Mesenchymal stem cell (in vitro differentiated cells and primary cell): ENCODE data around the gene MAP3K4.
A peak's percentile ranks its signal among the peaks of the same experiment; 100 is the strongest.

ENCODE experiments used
- DNase-seq: peaks from one replicate; pipeline ENCODE4 v3.0.0-alpha.2; 2013
- H2AFZ ChIP-seq: one replicate; pipeline ENCODE4 v1.6.1; 2013; ENCODE audit warnings: low read depth, mild to moderate bottlenecking, control low read depth, inconsistent platforms, low read length, moderate library complexity
- H2AK5ac ChIP-seq: 2 replicates; pipeline ENCODE4 v1.6.1; 2013; ENCODE audit warnings: low read length, moderate library complexity, mild to moderate bottlenecking, inconsistent platforms; ENCODE audit not compliant: severe bottlenecking
- H2BK120ac ChIP-seq: one replicate; pipeline ENCODE4 v1.6.1; 2013; ENCODE audit warnings: low read depth, mild to moderate bottlenecking, inconsistent platforms, low read length, moderate library complexity
- H2BK12ac ChIP-seq, 2 experiments: one replicate each; pipeline ENCODE4 v1.6.1; 2013; ENCODE audit warnings: inconsistent platforms in 2 of 2, low read length in 2 of 2, mild to moderate bottlenecking in 2 of 2, moderate library complexity in 2 of 2, control low read depth in 1 of 2
- H2BK15ac ChIP-seq: one replicate; pipeline ENCODE4 v1.6.1; 2013; ENCODE audit warnings: mild to moderate bottlenecking, low read depth, inconsistent platforms; ENCODE audit not compliant: poor library complexity, severe bottlenecking
- H2BK5ac ChIP-seq: 2 replicates; pipeline ENCODE4 v1.6.1; 2013; ENCODE audit warnings: low read depth, mild to moderate bottlenecking, low read length, control low read depth, inconsistent platforms; ENCODE audit not compliant: poor library complexity, severe bottlenecking
- H3K14ac ChIP-seq, 2 experiments: one replicate each; pipeline ENCODE4 v1.6.1; 2013; ENCODE audit warnings: inconsistent platforms in 2 of 2, low read length in 2 of 2, control low read depth in 1 of 2, mild to moderate bottlenecking in 1 of 2, moderate library complexity in 1 of 2
- H3K18ac ChIP-seq, 2 experiments: one replicate each; pipeline ENCODE4 v1.6.1; 2013; ENCODE audit warnings: inconsistent platforms in 2 of 2, low read length in 2 of 2, control low read depth in 1 of 2, low read depth in 1 of 2, mild to moderate bottlenecking in 1 of 2
- H3K23ac ChIP-seq, 2 experiments: one replicate each; pipeline ENCODE4 v1.6.1; 2013; ENCODE audit warnings: inconsistent platforms in 2 of 2, low read length in 2 of 2, mild to moderate bottlenecking in 2 of 2, moderate library complexity in 2 of 2, control low read depth in 1 of 2
- H3K27ac ChIP-seq: 2 replicates; pipeline ENCODE4 v1.5.1; 2013; ENCODE audit warnings: mild to moderate bottlenecking, moderate library complexity, low read length, control low read depth, inconsistent platforms; ENCODE audit not compliant: poor library complexity, severe bottlenecking
- H3K27me3 ChIP-seq, 2 experiments: 2 replicates each; pipeline versions ENCODE4 v1.6.1 to v1.7.0; 2013; ENCODE audit warnings: low read length in 2 of 2, mild to moderate bottlenecking in 2 of 2, moderate library complexity in 2 of 2, control low read depth in 1 of 2, inconsistent platforms in 1 of 2; ENCODE audit not compliant: control insufficient read depth in 1 of 2, insufficient read depth in 1 of 2
- H3K36me3 ChIP-seq, 2 experiments: 2 replicates each; pipeline versions ENCODE4 v1.6.1 to v1.7.0; 2013; ENCODE audit warnings: low read length in 2 of 2, control low read depth in 1 of 2, inconsistent platforms in 1 of 2, low read depth in 1 of 2, mild to moderate bottlenecking in 1 of 2; ENCODE audit not compliant: insufficient read depth in 2 of 2, control insufficient read depth in 1 of 2
- H3K4ac ChIP-seq, 2 experiments: one replicate each; pipeline ENCODE4 v1.6.1; 2013; ENCODE audit warnings: inconsistent platforms in 2 of 2, low read length in 2 of 2, mild to moderate bottlenecking in 2 of 2, moderate library complexity in 2 of 2, control low read depth in 1 of 2, low read depth in 1 of 2
- H3K4me1 ChIP-seq: 2 replicates; pipeline ENCODE4 v1.6.1; 2013; ENCODE audit warnings: low read depth, low read length, control low read depth; ENCODE audit not compliant: control insufficient read depth, insufficient read depth
- H3K4me2 ChIP-seq: 2 replicates; pipeline ENCODE4 v1.6.1; 2013; ENCODE audit warnings: low read length, mild to moderate bottlenecking, inconsistent platforms; ENCODE audit not compliant: poor library complexity, severe bottlenecking
- H3K4me3 ChIP-seq, 2 experiments: 2 replicates each; pipeline versions ENCODE4 v1.5.1 to v1.7.0; 2013; ENCODE audit warnings: low read length in 2 of 2, mild to moderate bottlenecking in 2 of 2, control low read depth in 1 of 2, low read depth in 1 of 2; ENCODE audit not compliant: insufficient read depth in 1 of 2
- H3K79me1 ChIP-seq: replicated peaks from 2 replicates; pipeline ENCODE4 v1.6.1; 2013; ENCODE audit warnings: mild to moderate bottlenecking, control low read depth, low read length, inconsistent platforms; ENCODE audit not compliant: poor library complexity, severe bottlenecking
- H3K9ac ChIP-seq: 2 replicates; pipeline ENCODE4 v1.7.0; 2013; ENCODE audit warnings: mild to moderate bottlenecking, low read length, moderate library complexity
- H3K9me3 ChIP-seq: 2 replicates; pipeline ENCODE4 v1.7.0; 2013; ENCODE audit warnings: mild to moderate bottlenecking, low read length; ENCODE audit not compliant: control insufficient read depth
- H4K8ac ChIP-seq: one replicate; pipeline ENCODE4 v1.6.1; 2013; ENCODE audit warnings: inconsistent platforms, mild to moderate bottlenecking, low read length, moderate library complexity
- H4K91ac ChIP-seq: one replicate; pipeline ENCODE4 v1.6.1; 2013; ENCODE audit warnings: mild to moderate bottlenecking, low read length, inconsistent platforms
- WGBS: methylation state at CpG from one replicate; pipeline ENCODE4 v1.1.7; 2013; ENCODE audit warnings: mixed read lengths; 5-methylcytosine and 5-hydroxymethylcytosine counted together

Gene MAP3K4

DNA sequence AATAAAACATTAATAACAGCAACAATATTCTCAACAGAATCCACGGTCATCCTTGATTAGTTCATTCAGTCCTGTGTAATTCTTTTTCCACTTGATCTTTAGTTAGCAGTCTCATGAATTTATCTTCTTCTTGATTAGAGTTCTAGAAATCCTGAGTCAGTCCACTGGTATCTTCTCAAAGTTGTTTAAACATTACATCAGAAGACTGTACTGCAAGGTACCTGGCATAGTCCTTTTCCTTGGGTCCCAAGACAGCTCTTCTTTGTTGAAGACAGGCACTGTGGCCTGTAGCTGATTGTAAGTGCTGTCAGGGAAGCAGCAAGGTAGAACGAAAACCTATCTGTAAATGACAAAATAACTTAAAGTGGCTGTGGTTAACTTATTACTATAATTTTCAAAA is 11.8 kb downstream of the MAP3K4 start:
- WGBS = 100% methylated on average over 1 of the region's 2 CpGs

DNA sequence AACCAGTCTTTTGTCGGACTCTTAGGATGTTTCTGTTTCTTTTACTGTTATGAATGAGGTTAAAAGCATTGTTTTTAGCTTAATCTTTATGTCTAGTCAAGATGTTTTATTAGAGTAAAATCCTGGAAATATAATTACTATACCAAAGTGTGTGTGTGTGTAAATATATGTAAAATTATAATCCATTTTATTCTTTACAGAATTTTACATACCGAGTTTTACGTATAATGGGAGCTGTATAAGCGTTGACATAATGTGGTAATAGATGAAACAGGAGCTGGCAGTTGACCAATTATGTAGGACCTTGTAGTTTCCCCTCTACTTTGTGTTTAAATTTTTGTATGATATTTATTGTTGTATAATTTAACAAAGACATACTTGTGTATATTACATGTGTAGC is 16.7 kb downstream of the MAP3K4 start:
- no peak overlapping the region for H2BK15ac ChIP-seq
- H3K27ac ChIP-seq = no peak overlapping the region
- no peak overlapping the region for H2AK5ac ChIP-seq
- no peak overlapping the region for H3K23ac ChIP-seq
- no peak overlapping the region for H3K14ac ChIP-seq
- H2BK5ac ChIP-seq = no peak overlapping the region
- H3K9me3 ChIP-seq = no peaks in the 10 kb centered on the region
- H3K36me3 ChIP-seq = no peaks in the 10 kb centered on the region
- peaks cover 10% of the 10 kb centered on the region for H3K79me1 ChIP-seq
- H3K4me2 ChIP-seq = no peak overlapping the region
- H3K4ac ChIP-seq = no peak overlapping the region
- 100% methylated on average over 3 of the region's 4 CpGs for WGBS
- no peak for DNase-seq
- no peaks in the 10 kb centered on the region for H3K27me3 ChIP-seq
- no peak overlapping the region for H3K18ac ChIP-seq
- no peak overlapping the region for H3K4me3 ChIP-seq
- no peak overlapping the region for H2AFZ ChIP-seq
- no peak overlapping the region for H4K8ac ChIP-seq
- no peak overlapping the region for H4K91ac ChIP-seq
- H2BK12ac ChIP-seq = no peak overlapping the region
- H2BK120ac ChIP-seq = no peak overlapping the region
- H3K9ac ChIP-seq = no peak overlapping the region
- peaks cover 2% of the 10 kb centered on the region for H3K4me1 ChIP-seq

More for the DNA sequence above, 11.8 kb downstream of the MAP3K4 start:
- Histone ChIP-seq H3K27ac (no peak overlapping the region), H3K23ac (no peak overlapping the region), H3K14ac (no peak overlapping the region), H2BK15ac (no peak overlapping the region), H3K4me3 (no peak overlapping the region), H3K36me3 (no peaks in the 10 kb centered on the region), H4K91ac (no peak overlapping the region), H3K4me2 (no peak overlapping the region), H4K8ac (no peak overlapping the region), H3K9ac (no peak overlapping the region), H3K79me1 (peaks cover 12% of the 10 kb centered on the region), H2BK120ac (no peak overlapping the region), H3K27me3 (no peaks in the 10 kb centered on the region), H2AK5ac (no peak overlapping the region), H2BK5ac (no peak overlapping the region), H2BK12ac (no peak overlapping the region), H3K4ac (no peak overlapping the region), H3K18ac (no peak overlapping the region), H3K9me3 (no peaks in the 10 kb centered on the region), H3K4me1 (peaks cover 2% of the 10 kb centered on the region), H2AFZ (no peak overlapping the region)
- no peak for DNase-seq

GRCh38 chr6:161009991-161010390 is 18.4 kb downstream of the MAP3K4 start:
- H3K4me2 ChIP-seq = no peak overlapping the region

GRCh38 chr6:161010418-161010817 is 18.8 kb downstream of the MAP3K4 start:
- H3K36me3 ChIP-seq = peaks cover 0 to 3% of the 10 kb centered on the region in 2 experiments
- no peak overlapping the region for H2BK120ac ChIP-seq
- WGBS = no CpG with 5 or more reads among the region's 1 CpG

More at GRCh38 chr6:161009991-161010390, 18.4 kb downstream of the MAP3K4 start:
- WGBS = no CpG with 5 or more reads among the region's 3 CpGs
- Histone ChIP-seq H3K36me3 (no peaks in the 10 kb centered on the region), H3K9me3 (no peaks in the 10 kb centered on the region), H4K91ac (no peak overlapping the region), H3K14ac (no peak overlapping the region), H3K4me3 (no peak overlapping the region), H4K8ac (no peak overlapping the region), H2BK15ac (no peak overlapping the region), H3K27ac (no peak overlapping the region), H2BK120ac (no peak overlapping the region), H3K27me3 (no peaks in the 10 kb centered on the region), H2BK5ac (no peak overlapping the region), H3K4me1 (peaks cover 2% of the 10 kb centered on the region), H2AFZ (no peak overlapping the region), H3K4ac (no peak overlapping the region), H2BK12ac (no peak overlapping the region), H3K79me1 (peaks cover 13% of the 10 kb centered on the region), H3K23ac (no peak overlapping the region), H3K9ac (peak overlapping the region; percentile 33), H3K18ac (no peak overlapping the region), H2AK5ac (no peak overlapping the region)
- DNase-seq = no peak

More at GRCh38 chr6:161010418-161010817, 18.8 kb downstream of the MAP3K4 start:
- Histone ChIP-seq H2BK15ac (no peak overlapping the region), H2BK5ac (no peak overlapping the region), H2AK5ac (no peak overlapping the region), H3K9ac (peak overlapping the region; percentile 72), H4K8ac (no peak overlapping the region), H2BK12ac (no peak overlapping the region), H4K91ac (no peak overlapping the region), H3K27me3 (no peaks in the 10 kb centered on the region), H3K18ac (no peak overlapping the region), H3K79me1 (peaks cover 14% of the 10 kb centered on the region), H3K4me3 (peak overlapping the region in 1 of 2 experiments; percentile 29), H3K4me2 (no peak overlapping the region), H3K9me3 (no peaks in the 10 kb centered on the region), H3K4me1 (no peaks in the 10 kb centered on the region), H3K27ac (no peak overlapping the region), H3K14ac (no peak overlapping the region), H3K4ac (no peak overlapping the region), H3K23ac (no peak overlapping the region), H2AFZ (no peak overlapping the region)
- peak; percentile 70 for DNase-seq
